Mesenchymal stem cell (in vitro differentiated cells and primary cell): ENCODE measurements around the gene KCNN3.
A peak's percentile ranks its signal among the peaks of the same experiment; 100 is the strongest.

ENCODE experiments used
- DNase-seq: peaks from one replicate; pipeline ENCODE4 v3.0.0-alpha.2; 2013
- H2AFZ ChIP-seq: one replicate; pipeline ENCODE4 v1.6.1; 2013; ENCODE audit warnings: low read depth, mild to moderate bottlenecking, control low read depth, inconsistent platforms, low read length, moderate library complexity
- H2AK5ac ChIP-seq: 2 replicates; pipeline ENCODE4 v1.6.1; 2013; ENCODE audit warnings: low read length, moderate library complexity, mild to moderate bottlenecking, inconsistent platforms; ENCODE audit not compliant: severe bottlenecking
- H2BK120ac ChIP-seq: one replicate; pipeline ENCODE4 v1.6.1; 2013; ENCODE audit warnings: low read depth, mild to moderate bottlenecking, inconsistent platforms, low read length, moderate library complexity
- H2BK12ac ChIP-seq, 2 experiments: one replicate each; pipeline ENCODE4 v1.6.1; 2013; ENCODE audit warnings: inconsistent platforms in 2 of 2, low read length in 2 of 2, mild to moderate bottlenecking in 2 of 2, moderate library complexity in 2 of 2, control low read depth in 1 of 2
- H2BK15ac ChIP-seq: one replicate; pipeline ENCODE4 v1.6.1; 2013; ENCODE audit warnings: mild to moderate bottlenecking, low read depth, inconsistent platforms; ENCODE audit not compliant: poor library complexity, severe bottlenecking
- H2BK5ac ChIP-seq: 2 replicates; pipeline ENCODE4 v1.6.1; 2013; ENCODE audit warnings: low read depth, mild to moderate bottlenecking, low read length, control low read depth, inconsistent platforms; ENCODE audit not compliant: poor library complexity, severe bottlenecking
- H3K14ac ChIP-seq, 2 experiments: one replicate each; pipeline ENCODE4 v1.6.1; 2013; ENCODE audit warnings: inconsistent platforms in 2 of 2, low read length in 2 of 2, control low read depth in 1 of 2, mild to moderate bottlenecking in 1 of 2, moderate library complexity in 1 of 2
- H3K18ac ChIP-seq, 2 experiments: one replicate each; pipeline ENCODE4 v1.6.1; 2013; ENCODE audit warnings: inconsistent platforms in 2 of 2, low read length in 2 of 2, control low read depth in 1 of 2, low read depth in 1 of 2, mild to moderate bottlenecking in 1 of 2
- H3K23ac ChIP-seq, 2 experiments: one replicate each; pipeline ENCODE4 v1.6.1; 2013; ENCODE audit warnings: inconsistent platforms in 2 of 2, low read length in 2 of 2, mild to moderate bottlenecking in 2 of 2, moderate library complexity in 2 of 2, control low read depth in 1 of 2
- H3K27ac ChIP-seq: 2 replicates; pipeline ENCODE4 v1.5.1; 2013; ENCODE audit warnings: mild to moderate bottlenecking, moderate library complexity, low read length, control low read depth, inconsistent platforms; ENCODE audit not compliant: poor library complexity, severe bottlenecking
- H3K27me3 ChIP-seq, 2 experiments: 2 replicates each; pipeline versions ENCODE4 v1.6.1 to v1.7.0; 2013; ENCODE audit warnings: low read length in 2 of 2, mild to moderate bottlenecking in 2 of 2, moderate library complexity in 2 of 2, control low read depth in 1 of 2, inconsistent platforms in 1 of 2; ENCODE audit not compliant: control insufficient read depth in 1 of 2, insufficient read depth in 1 of 2
- H3K36me3 ChIP-seq, 2 experiments: 2 replicates each; pipeline versions ENCODE4 v1.6.1 to v1.7.0; 2013; ENCODE audit warnings: low read length in 2 of 2, control low read depth in 1 of 2, inconsistent platforms in 1 of 2, low read depth in 1 of 2, mild to moderate bottlenecking in 1 of 2; ENCODE audit not compliant: insufficient read depth in 2 of 2, control insufficient read depth in 1 of 2
- H3K4ac ChIP-seq, 2 experiments: one replicate each; pipeline ENCODE4 v1.6.1; 2013; ENCODE audit warnings: inconsistent platforms in 2 of 2, low read length in 2 of 2, mild to moderate bottlenecking in 2 of 2, moderate library complexity in 2 of 2, control low read depth in 1 of 2, low read depth in 1 of 2
- H3K4me1 ChIP-seq: 2 replicates; pipeline ENCODE4 v1.6.1; 2013; ENCODE audit warnings: low read depth, low read length, control low read depth; ENCODE audit not compliant: control insufficient read depth, insufficient read depth
- H3K4me2 ChIP-seq: 2 replicates; pipeline ENCODE4 v1.6.1; 2013; ENCODE audit warnings: low read length, mild to moderate bottlenecking, inconsistent platforms; ENCODE audit not compliant: poor library complexity, severe bottlenecking
- H3K4me3 ChIP-seq, 2 experiments: 2 replicates each; pipeline versions ENCODE4 v1.5.1 to v1.7.0; 2013; ENCODE audit warnings: low read length in 2 of 2, mild to moderate bottlenecking in 2 of 2, control low read depth in 1 of 2, low read depth in 1 of 2; ENCODE audit not compliant: insufficient read depth in 1 of 2
- H3K79me1 ChIP-seq: replicated peaks from 2 replicates; pipeline ENCODE4 v1.6.1; 2013; ENCODE audit warnings: mild to moderate bottlenecking, control low read depth, low read length, inconsistent platforms; ENCODE audit not compliant: poor library complexity, severe bottlenecking
- H3K9ac ChIP-seq: 2 replicates; pipeline ENCODE4 v1.7.0; 2013; ENCODE audit warnings: mild to moderate bottlenecking, low read length, moderate library complexity
- H3K9me3 ChIP-seq: 2 replicates; pipeline ENCODE4 v1.7.0; 2013; ENCODE audit warnings: mild to moderate bottlenecking, low read length; ENCODE audit not compliant: control insufficient read depth
- H4K8ac ChIP-seq: one replicate; pipeline ENCODE4 v1.6.1; 2013; ENCODE audit warnings: inconsistent platforms, mild to moderate bottlenecking, low read length, moderate library complexity
- H4K91ac ChIP-seq: one replicate; pipeline ENCODE4 v1.6.1; 2013; ENCODE audit warnings: mild to moderate bottlenecking, low read length, inconsistent platforms
- WGBS: methylation state at CpG from one replicate; pipeline ENCODE4 v1.1.7; 2013; ENCODE audit warnings: mixed read lengths; 5-methylcytosine and 5-hydroxymethylcytosine counted together

The KCNN3 gene

GRCh38 chr1:154714052-154714623, 155.9 kb downstream of the KCNN3 start:
- Histone ChIP-seq H3K9me3 (no peaks in the 10 kb centered on the region), H2BK12ac (no peak overlapping the region), H3K79me1 (no peaks in the 10 kb centered on the region), H3K14ac (peak overlapping the region in 1 of 2 experiments; percentile 14), H2BK15ac (no peak overlapping the region), H2BK120ac (no peak overlapping the region), H3K27ac (no peak overlapping the region), H3K36me3 (no peaks in the 10 kb centered on the region), H3K27me3 (peaks cover 33 to 40% of the 10 kb centered on the region in 2 experiments), H3K18ac (no peak overlapping the region), H3K4ac (no peak overlapping the region), H3K4me2 (no peak overlapping the region), H4K8ac (peak overlapping the region; percentile 59), H2BK5ac (no peak overlapping the region), H2AK5ac (no peak overlapping the region), H3K23ac (no peak overlapping the region), H2AFZ (no peak overlapping the region), H3K4me3 (no peak overlapping the region), H3K9ac (no peak overlapping the region), H4K91ac (peak overlapping the region; percentile 48), H3K4me1 (peaks cover 4% of the 10 kb centered on the region)
- DNase-seq: peak; percentile 10
- 80% methylated on average over 2 of the region's 2 CpGs for WGBS

- Histone ChIP-seq H3K4ac (no peak overlapping the region), H3K9me3 (no peaks in the 10 kb centered on the region), H4K8ac (no peak overlapping the region), H3K18ac (no peak overlapping the region), H3K9ac (no peak overlapping the region), H3K4me3 (no peak overlapping the region), H2AK5ac (no peak overlapping the region), H3K27me3 (peaks cover 41% of the 10 kb centered on the region in 2 experiments), H3K4me1 (peaks cover 4% of the 10 kb centered on the region), H2BK120ac (no peak overlapping the region), H2BK15ac (no peak overlapping the region), H3K27ac (no peak overlapping the region), H3K4me2 (no peak overlapping the region), H3K23ac (no peak overlapping the region), H3K79me1 (no peaks in the 10 kb centered on the region), H3K36me3 (no peaks in the 10 kb centered on the region), H2BK12ac (no peak overlapping the region), H4K91ac (no peak overlapping the region), H2BK5ac (no peak overlapping the region), H2AFZ (no peak overlapping the region), H3K14ac (no peak overlapping the region)
- DNase-seq: no peak
- WGBS: 95% methylated on average over 11 of the region's 11 CpGs
Measured at GRCh38 chr1:154713005-154713404, 157.1 kb downstream of the KCNN3 start.

GRCh38 chr1:154712166-154712810, 157.8 kb downstream of the KCNN3 start:
- Histone ChIP-seq H3K4ac (no peak overlapping the region), H3K18ac (no peak overlapping the region), H3K23ac (no peak overlapping the region), H3K9me3 (no peaks in the 10 kb centered on the region), H2AK5ac (no peak overlapping the region), H2AFZ (no peak overlapping the region), H2BK120ac (no peak overlapping the region), H3K14ac (no peak overlapping the region), H3K79me1 (no peaks in the 10 kb centered on the region), H3K36me3 (no peaks in the 10 kb centered on the region), H4K91ac (no peak overlapping the region), H3K27ac (no peak overlapping the region), H2BK15ac (no peak overlapping the region), H3K4me3 (no peak overlapping the region), H2BK5ac (no peak overlapping the region), H3K4me1 (peaks cover 4% of the 10 kb centered on the region), H3K27me3 (peaks cover 44% of the 10 kb centered on the region in 2 experiments), H2BK12ac (no peak overlapping the region), H3K4me2 (no peak overlapping the region), H3K9ac (no peak overlapping the region), H4K8ac (no peak overlapping the region)
- 85% methylated on average over 11 of the region's 11 CpGs for WGBS
- DNase-seq: no peak

GRCh38 chr1:154711416-154711815, 158.7 kb downstream of the KCNN3 start:
- H3K79me1 ChIP-seq: no peaks in the 10 kb centered on the region
- H2AFZ ChIP-seq: no peak overlapping the region
- 83% methylated on average over 1 of the region's 1 CpG for WGBS
- no peak overlapping the region for H3K14ac ChIP-seq
- H2BK5ac ChIP-seq: no peak overlapping the region
- H3K36me3 ChIP-seq: no peaks in the 10 kb centered on the region
- H2BK120ac ChIP-seq: no peak overlapping the region
- H3K4me2 ChIP-seq: no peak overlapping the region
- H2BK15ac ChIP-seq: no peak overlapping the region
- H3K18ac ChIP-seq: no peak overlapping the region
- H3K9me3 ChIP-seq: no peaks in the 10 kb centered on the region
- H3K9ac ChIP-seq: no peak overlapping the region
- no peak overlapping the region for H3K4me3 ChIP-seq
- H2BK12ac ChIP-seq: no peak overlapping the region
- peaks cover 3% of the 10 kb centered on the region for H3K4me1 ChIP-seq
- H3K27me3 ChIP-seq: peaks cover 51 to 52% of the 10 kb centered on the region in 2 experiments
- H2AK5ac ChIP-seq: no peak overlapping the region
- no peak overlapping the region for H3K27ac ChIP-seq
- H4K91ac ChIP-seq: no peak overlapping the region
- no peak overlapping the region for H4K8ac ChIP-seq
- H3K4ac ChIP-seq: no peak overlapping the region
- DNase-seq: no peak
- H3K23ac ChIP-seq: no peak overlapping the region
